Body of pancreas (tissue), 4 donors: Measurements from ENCODE around the gene RHOBTB1.

ENCODE experiments used
- POLR2A ChIP-seq, 3 donors: fragments of 450-650 bp; IDR thresholded peaks; one replicate each; pipeline ENCODE4 v1.6.1; 2016; ENCODE audit warnings: antibody characterized with exemption in 3 of 3, mild to moderate bottlenecking in 2 of 3
- TF ChIP-seq, protein P1 (sequence below), 7 experiments: fragments of 450-650 bp in 4 of 7; fragments of 200-600 bp in 3 of 7; sonication (generic) in 3 of 7; IDR thresholded peaks; one replicate each; pipeline ENCODE4 v1.5.1; 2016 to 2019; ENCODE audit warnings: antibody characterized with exemption in 7 of 7

DNA sequence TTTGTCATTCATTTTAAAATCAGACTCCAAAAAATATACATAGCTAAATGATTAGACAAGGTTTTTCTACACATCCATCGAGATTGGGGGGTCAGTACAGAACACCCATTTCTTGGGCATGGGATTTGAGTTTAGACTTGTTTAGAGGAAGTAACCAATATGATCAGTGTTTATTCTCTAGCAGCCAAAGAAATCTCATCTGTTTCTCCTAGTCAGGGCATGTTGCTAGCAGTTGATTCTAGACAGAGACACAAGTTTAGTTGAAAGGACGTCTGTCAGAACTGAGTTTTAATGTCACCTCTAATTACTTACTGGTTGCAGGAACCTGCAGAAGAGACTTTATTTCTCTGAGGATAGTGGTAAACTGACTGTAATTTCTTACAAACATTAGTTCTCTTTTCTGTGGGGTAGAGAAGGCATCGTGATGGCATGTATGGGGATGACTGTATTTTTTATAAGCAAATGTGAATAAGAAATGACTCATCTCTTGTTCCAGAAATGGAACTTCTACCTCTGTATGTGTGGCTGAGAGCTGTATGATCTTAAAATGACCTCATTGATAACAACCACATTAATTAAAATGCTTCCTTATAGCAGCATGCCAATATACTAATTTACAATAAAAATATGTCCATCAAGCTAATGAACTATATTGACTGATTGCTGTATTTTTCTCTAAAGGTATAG lies 30.6 kb upstream of the RHOBTB1 start:
- TF ChIP-seq, protein P1, sequence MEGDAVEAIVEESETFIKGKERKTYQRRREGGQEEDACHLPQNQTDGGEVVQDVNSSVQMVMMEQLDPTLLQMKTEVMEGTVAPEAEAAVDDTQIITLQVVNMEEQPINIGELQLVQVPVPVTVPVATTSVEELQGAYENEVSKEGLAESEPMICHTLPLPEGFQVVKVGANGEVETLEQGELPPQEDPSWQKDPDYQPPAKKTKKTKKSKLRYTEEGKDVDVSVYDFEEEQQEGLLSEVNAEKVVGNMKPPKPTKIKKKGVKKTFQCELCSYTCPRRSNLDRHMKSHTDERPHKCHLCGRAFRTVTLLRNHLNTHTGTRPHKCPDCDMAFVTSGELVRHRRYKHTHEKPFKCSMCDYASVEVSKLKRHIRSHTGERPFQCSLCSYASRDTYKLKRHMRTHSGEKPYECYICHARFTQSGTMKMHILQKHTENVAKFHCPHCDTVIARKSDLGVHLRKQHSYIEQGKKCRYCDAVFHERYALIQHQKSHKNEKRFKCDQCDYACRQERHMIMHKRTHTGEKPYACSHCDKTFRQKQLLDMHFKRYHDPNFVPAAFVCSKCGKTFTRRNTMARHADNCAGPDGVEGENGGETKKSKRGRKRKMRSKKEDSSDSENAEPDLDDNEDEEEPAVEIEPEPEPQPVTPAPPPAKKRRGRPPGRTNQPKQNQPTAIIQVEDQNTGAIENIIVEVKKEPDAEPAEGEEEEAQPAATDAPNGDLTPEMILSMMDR (IDR thresholded peaks at IDR 0.05) = no peak
- no peak for TF ChIP-seq POLR2A (IDR thresholded peaks at IDR 0.05)
